Activated effector memory CD4-positive, alpha-beta T cell treated with Interleukin-2 at 50 U/mL for 16 hours (primary cell): ENCODE data around the gene GBF1.
"Not testable (repeated sequence)": the region's sequence is repeated elsewhere in the genome, so short reads cannot be mapped to it uniquely, and the experiment has no call there.

Source experiments
- DNase-seq: peaks from one replicate; pipeline ENCODE4 v3.0.0-alpha.2; 2020

GBF1 gene

DNA sequence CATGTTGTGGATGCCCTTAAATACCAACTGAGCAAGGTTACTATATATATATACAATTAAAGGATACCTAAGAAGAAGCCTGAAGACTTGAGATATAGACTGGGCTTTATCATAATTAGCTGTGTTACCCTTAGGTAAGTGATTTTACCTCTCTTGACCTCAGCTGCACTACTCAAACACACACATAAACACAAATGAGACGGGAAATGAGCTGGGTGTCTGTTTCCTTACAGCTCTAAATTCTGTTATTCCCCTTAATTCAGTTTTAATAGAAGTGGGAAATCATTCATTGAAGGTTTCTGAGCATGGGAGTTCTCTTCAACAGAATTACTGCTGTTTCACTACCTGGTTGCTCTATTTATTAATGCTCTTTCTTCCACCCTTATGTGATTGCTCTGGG lies 60.7 kb downstream of the GBF1 start:
- no peak for DNase-seq

GRCh38 chr10:102306710-102307109 lies 61.4 kb downstream of the GBF1 start:
- no peak for DNase-seq

DNA sequence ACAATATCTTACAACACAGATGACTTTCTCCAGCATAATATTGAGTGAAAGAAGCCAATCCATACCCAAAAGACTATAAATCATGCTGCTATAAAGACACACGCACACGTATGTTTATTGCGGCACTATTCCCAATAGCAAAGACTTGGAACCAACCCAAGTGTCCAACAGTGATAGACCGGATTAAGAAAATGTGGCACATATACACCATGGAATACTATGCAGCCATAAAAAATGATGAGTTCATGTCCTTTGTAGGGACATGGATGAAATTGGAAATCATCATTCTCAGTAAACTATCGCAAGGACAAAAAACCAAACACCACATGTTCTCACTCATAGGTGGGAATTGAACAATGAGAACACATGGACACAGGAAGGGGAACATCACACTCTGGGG lies 63.0 kb downstream of the GBF1 start:
- DNase-seq = not testable (repeated sequence)

DNA sequence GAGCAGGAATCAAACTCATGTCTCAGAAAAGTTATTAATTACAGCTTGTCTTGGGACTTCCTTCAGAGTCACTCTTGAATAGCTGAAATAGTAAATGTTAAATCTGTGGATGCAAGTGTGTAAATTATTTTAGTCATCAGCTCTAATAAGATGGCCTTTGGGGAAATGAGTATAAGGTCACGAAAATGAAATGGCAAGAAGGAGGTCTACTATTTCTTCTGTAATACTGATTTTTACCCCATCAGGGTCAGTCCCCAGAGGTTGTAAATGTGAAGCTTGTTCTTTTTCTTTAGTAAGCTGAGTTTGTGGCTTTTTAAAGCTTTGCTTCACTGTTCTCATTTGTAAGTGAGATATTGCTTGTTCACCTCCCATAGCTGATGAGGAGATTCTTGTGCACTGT lies 63.9 kb downstream of the GBF1 start:
- no peak for DNase-seq

DNA sequence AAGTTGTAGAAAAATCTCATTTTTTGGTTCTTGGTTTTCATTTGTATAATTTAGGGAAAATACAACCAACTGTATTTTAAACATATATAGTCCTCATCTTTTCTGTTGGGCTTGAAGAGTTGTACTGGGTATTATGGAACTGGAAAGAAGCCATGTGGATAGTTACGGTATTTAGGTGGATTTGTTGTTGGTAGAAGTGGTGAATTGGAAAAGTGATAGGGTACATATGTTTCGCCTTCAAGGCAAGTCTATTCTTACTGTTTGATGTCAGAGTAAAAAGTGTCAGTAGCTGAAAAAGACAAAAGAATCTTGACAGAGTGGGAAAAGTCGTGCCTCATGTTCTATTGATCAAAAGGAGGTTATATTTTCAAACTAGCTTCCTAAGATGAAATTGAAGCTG lies 64.6 kb downstream of the GBF1 start:
- DNase-seq = no peak

- no peak for DNase-seq
Observed at GRCh38 chr10:102310361-102311024, 65.2 kb downstream of the GBF1 start.

DNA sequence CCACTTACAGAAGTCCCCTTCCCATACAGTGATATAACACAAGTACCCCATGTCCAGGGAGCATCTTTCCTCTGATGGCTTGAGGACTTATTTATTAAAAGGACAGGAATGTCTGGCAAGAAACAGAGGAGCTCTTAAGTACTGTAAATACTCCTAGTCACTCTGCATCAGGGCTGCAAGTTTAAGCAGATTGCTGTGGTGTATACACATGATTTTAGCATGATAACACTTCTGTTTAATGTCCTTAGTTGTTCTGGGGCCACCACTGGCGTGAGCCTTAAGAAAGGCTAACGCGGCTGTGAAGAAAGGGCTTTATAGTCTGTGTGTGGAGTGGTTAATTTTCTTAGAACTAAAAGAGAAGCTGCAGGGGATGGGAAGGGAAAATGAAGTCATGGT lies 65.7 kb downstream of the GBF1 start:
- no peak for DNase-seq

- DNase-seq = no peak
Observed at GRCh38 chr10:102312683-102313082, 67.4 kb downstream of the GBF1 start.

- DNase-seq = no peak
Observed at GRCh38 chr10:102313221-102313896, 68.0 kb downstream of the GBF1 start.

GRCh38 chr10:102314801-102315200 lies 69.5 kb downstream of the GBF1 start:
- DNase-seq = no peak

DNA sequence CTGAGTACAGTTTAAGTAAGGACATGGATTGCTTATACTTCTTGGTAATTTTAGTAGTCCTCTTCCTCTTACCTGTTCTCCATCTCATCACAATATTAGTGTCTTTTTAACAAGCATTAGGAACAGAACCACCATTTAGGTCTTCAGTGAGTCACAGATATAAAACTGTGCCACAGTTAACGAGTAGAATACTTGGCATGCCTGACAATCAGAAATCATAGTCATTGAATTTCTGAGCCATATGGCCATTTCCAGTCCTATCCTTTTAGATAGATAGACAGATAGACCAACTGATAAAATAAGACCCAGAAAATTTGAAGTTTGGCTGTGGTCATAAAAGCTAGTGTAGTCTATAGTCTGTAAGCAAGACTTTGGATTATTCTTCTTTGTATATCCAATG lies 71.1 kb downstream of the GBF1 start:
- no peak for DNase-seq

GRCh38 chr10:102322914-102323313 lies 77.6 kb downstream of the GBF1 start:
- DNase-seq = peak; percentile 28

DNA sequence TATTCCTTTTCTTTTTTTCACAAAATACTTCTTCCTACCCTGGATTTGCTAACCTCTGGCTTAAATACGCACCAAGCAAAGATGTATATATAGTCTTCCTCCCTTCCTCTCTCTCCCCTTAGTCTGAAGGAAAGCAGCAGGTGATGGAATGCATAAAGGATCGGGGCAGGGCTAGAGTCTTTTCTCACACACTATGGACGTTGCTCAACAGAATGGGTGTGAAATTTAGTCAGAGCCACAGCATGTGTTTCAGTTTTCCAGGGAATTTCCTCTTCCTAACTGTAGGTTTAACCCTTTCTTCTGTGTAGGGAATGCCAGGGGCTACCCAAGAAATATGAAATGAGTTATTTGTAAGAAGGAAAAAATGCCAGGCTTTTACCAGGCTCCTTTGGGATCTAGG lies 78.7 kb downstream of the GBF1 start:
- DNase-seq = no peak

DNA sequence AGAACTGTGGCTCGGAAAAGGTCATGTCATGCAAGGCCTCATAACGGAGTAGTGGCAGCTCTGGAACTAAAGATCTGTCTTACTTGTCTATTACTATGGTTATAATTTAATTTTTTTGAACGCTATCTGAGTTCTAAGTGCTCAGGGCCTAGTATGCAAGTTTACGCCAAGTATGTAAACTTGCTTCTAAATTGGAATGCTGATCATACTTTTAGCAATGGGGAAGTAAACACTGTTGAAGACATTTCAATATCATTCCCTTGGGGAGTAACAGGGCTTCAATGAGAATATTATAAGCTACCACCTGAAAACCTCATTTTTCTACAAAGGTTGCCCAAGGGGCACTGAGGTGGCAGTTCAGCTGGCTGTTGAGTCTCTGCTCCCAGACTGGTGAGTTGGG lies 80.7 kb downstream of the GBF1 start:
- DNase-seq = no peak

- DNase-seq = no peak
Observed at GRCh38 chr10:102327002-102327401, 81.7 kb downstream of the GBF1 start.

GRCh38 chr10:102327641-102328040 lies 82.3 kb downstream of the GBF1 start:
- no peak for DNase-seq

DNA sequence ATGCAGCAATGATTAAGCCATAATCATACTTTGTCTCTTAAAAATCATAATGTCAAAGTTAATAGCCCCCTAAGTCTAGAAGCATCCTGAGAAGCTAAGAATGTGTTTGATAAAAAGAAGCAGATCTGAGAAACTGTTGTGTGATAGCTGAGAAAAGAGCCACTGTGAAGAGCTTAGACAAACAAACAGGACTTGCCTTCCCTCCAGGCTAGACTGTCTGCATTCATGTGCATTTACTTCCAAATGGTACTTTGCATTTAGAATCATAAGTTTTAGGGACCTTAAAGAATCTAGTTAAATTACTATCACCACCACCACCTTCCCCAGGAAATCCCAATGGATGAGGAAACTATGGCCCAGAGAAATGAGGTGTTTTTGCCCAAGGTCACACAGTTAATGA lies 87.4 kb downstream of the GBF1 start:
- no peak for DNase-seq

- no peak for DNase-seq
Observed at GRCh38 chr10:102334101-102334500, 88.8 kb downstream of the GBF1 start.

- no peak for DNase-seq
Observed at GRCh38 chr10:102335184-102335583, 89.9 kb downstream of the GBF1 start.

- DNase-seq = no peak
Observed at GRCh38 chr10:102341038-102341688, 95.8 kb downstream of the GBF1 start.

DNA sequence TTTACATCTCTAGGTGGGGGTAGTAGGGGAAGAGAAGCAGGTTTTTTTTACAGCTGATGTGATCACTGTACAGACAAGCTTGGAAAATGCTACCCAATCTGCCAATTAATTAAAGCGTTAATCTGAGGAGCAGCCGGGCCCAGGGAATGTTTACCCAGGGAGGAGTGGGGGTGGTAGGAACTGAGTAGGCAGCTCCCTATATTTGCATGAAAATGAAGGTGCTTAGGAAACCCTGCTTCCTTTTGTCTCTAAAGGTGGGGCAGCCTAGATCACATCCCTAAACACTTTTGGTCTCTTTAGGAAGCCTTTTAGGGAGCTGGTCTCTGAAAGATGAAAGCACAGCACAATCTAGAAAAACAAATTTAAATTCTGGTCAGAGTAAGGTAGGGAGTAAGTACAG lies 97.1 kb downstream of the GBF1 start:
- no peak for DNase-seq

GRCh38 chr10:102342958-102343357 lies 97.6 kb downstream of the GBF1 start:
- no peak for DNase-seq

GRCh38 chr10:102344067-102344466 lies 98.7 kb downstream of the GBF1 start:
- DNase-seq = no peak

DNA sequence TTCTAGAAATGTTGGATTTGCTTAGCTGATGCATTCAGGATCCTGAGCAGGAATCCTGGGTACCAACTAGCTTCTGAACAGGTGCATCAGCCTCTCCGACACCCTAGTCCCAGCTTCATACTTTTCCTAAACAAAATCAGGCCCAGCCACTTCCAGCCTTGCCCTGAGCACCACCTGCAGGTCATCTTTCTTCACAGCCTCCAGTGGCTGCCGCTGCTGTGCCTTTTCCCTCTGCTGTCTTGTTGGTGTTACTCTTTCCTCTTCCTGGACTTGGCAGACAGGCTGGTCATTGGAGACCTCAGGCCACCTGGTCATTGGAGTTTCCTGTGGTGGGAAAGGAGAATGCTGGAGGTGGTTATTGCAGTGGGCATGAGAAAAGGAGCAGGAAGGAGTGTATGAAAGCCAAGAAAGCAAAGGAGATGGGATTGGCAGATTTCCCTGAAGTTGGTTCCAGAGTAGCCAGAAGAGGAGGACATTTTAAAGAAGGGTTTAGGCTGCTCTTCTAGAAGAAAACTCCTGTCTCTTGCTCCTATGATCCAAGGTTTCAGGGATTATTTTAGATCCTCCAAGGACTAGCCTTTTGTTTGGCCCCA lies 102.0 kb downstream of the GBF1 start:
- DNase-seq = no peak
